GM21786 (cell line): ENCODE results near the gene CGB1.
A peak's percentile ranks its signal among the peaks of the same experiment; 100 is the strongest.
"Not testable (repeated sequence)": the region's sequence is repeated elsewhere in the genome, so short reads cannot be mapped to it uniquely, and the experiment has no call there.

Experiments used
- ATAC-seq: cut with Tn5 transposase; IDR thresholded peaks from one replicate; pipeline ENCODE4 v1.9.1; 2021; ENCODE audit not compliant: unreplicated experiment

Gene CGB1

DNA sequence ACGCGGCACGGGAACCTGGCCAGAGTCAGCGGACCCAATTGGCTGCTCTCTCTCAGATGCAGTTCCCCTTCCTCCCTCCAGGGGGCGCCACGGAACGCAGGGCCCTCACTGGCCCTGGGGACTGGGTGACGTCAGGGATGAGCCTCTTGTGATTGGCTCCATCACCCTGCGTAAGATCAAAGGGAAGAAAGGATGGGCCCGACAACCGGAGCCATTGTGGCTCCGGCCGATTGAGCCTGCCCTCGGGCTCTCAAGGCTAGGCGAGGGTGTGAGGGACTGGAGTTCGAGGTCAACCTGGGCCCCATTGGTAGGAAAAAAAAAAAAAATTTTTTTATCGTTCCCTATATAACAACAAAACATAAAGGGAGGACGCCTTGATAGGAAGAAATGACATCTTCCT lies at the start of gene CGB1:
Gene CGB1 (minus strand): TSS at position 81 of the 400 bp plus-strand sequence. CDS start 184 bp downstream, outside the sequence.
- ATAC-seq, result not testable (repeated sequence)

DNA sequence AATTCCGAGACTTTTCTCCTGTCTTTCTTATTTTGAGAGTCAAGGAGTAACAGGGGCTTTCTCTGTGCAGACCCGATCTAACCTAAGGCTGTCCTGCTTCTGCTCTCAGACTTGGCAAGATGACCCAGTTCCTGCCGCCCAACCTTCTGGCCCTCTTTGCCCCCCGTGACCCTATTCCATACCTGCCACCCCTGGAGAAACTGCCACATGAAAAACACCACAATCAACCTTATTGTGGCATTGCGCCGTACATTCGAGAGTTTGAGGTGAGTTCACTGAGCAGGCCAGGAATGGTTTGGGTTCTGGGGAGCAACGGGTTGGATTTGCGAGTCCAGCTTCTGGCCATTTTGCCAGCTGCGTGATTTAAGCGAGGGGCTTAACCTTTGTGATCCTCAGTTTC lies 49.6 kb upstream of the CGB1 start:
- no peak for ATAC-seq

DNA sequence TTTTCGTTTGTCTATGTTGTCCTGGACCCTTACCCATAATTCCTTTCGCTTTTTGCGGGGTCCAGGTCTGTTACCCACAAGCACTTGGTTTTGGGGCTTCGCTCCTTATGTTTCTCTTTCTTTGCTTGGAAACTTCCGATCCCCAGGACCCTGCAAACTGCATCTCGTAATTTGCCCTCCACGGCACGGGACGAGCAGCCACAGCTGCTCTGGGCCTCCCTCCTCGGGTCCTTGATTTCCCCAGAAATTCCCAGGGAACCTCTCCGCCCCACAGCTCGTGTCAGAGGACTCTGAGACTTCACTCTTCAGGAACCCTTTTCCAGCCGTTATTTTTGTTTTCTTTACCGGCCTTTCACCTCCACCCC lies 49.2 kb upstream of the CGB1 start:
- no peak for ATAC-seq

DNA sequence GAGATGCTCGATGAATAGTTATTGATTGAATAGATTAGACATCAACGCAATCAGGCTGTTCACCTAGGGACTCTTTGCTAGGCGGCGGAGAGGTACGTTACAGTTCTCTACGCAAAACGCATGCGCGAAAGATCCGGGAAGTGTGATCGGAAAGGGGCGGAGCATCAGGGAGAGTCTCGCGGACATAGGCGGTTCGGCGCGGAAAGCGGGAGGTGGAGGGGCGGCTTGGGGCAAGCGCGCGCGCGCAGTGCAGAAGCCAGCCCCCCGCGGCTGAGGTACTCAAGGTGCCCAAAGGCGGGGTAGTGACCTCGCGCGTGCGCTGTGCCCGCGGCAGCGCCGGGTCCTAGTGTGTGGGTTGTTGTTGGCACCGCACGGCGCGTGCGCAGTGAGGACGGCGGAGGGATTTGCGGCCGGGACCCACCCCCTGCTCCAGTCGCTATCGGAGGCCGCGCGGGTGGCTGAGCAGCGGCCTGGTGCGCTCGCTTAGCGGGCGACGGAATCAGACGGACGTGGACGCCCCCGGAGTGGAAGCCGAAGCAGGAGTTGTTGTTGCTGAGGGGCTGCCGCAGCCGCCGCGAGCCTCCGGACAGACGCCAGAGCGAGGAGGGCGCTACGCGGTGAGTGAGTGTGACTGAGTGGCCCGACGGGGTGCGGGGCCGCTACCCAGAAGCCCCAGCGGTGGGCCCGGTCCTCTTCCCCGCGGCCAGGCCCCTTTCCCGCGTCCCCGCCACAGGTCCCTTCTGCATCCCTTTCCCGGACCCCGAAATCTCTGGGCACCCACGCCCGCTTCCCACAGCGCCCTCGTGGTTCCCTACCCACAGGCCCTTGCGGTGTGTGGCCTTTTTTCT lies 48.5 kb upstream of the CGB1 start, which contains the start of gene SNRNP70:
Gene SNRNP70 (plus strand): TSS at position 432 of the 848 bp plus-strand sequence. CDS start 964 bp downstream, outside the sequence.
- peak; percentile 86 for ATAC-seq

DNA sequence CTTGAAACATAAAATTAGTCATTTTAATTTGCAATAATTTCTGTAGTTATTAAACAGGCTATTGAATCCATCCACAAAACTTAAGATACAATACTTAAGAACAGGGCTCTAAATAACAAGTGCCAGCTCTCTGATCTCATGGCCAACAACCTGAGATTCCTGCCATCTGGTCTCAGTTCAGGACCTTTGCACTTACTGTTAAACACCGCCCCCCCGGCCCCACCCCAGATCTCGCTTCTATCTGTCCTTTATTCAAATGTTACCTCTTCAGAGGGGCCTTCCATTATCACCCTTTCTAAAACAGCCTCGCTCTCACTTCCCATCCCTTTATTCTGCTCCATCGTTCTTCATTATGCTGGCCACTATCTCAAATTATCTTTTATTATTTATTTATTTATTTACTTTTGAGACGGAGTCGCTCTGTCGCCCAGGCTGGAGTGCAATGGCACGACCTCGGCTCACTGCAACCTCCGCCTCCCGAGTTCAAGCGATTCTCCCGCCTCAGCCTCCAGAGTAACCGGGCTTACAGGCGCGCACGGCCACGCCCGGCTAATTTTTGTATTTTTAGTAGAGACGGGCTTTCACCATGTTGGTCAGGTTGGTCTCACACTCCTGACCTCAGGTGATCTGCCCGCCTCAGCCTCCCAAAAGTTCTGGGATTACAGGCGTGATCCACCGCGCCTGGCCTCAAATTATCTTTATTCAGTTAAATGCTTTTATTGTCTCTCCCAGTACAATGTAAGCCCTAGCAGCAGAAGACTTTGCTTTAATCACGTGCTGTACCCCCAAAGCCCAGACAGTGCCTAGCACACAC lies 47.7 kb upstream of the CGB1 start:
- ATAC-seq, result no peak

DNA sequence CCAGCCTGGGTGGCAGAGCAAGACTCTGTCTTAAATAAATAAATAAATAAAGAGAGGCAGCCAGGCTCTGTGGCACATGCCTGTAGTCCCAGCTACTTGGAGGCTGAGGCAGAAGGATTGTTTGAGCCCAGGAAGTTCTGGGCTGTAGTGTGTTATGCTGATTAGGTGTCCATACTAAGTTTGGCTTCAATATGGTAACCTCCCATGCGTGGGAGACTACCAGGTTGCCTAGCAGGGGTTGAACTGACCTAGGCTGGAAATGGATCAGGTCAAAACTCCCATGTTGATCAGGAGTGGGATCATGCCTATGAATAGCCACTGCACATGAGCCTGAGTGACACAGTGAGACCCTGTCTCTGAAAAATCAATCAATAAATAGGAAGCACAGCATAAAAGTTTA lies 44.6 kb upstream of the CGB1 start:
- no peak for ATAC-seq

DNA sequence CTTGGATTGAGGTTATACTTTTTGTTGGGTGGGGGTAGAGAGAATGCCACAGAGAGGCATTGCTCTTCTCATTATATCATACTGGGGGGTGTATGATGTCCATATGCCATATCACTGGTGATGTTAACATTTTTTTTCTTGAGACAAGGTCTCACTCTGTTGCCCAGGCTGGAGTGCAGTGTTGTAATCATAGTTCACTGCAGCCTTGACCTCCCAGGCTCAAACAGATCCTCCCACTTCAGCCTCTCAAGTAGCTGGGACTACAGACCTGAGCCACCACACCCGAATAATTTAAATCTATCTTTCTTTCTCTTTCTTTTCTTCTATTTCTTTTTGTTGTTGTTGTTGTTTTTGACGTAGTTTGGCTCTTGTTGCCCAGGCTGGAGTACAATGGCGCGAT lies 43.7 kb upstream of the CGB1 start:
- no peak for ATAC-seq

DNA sequence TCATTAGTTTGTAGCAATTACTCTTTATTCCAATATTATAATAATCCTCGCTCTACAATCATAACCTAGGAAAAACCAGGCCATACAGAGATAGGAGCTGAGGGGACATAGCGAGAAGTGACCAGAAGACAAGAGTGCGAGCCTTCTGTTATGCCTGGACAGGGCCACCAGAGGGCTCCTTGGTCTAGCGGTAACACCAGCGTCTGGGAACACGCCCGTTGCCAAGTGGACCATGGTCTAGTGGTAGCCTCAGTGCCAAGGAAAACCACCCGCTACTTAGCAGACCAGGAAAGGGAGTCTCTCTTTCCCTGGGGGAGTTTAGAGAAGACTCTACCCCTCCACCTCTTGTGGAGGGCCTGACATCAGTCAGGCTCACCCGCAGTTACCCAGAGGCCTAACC lies 38.2 kb upstream of the CGB1 start:
- ATAC-seq, result not testable (repeated sequence)

DNA sequence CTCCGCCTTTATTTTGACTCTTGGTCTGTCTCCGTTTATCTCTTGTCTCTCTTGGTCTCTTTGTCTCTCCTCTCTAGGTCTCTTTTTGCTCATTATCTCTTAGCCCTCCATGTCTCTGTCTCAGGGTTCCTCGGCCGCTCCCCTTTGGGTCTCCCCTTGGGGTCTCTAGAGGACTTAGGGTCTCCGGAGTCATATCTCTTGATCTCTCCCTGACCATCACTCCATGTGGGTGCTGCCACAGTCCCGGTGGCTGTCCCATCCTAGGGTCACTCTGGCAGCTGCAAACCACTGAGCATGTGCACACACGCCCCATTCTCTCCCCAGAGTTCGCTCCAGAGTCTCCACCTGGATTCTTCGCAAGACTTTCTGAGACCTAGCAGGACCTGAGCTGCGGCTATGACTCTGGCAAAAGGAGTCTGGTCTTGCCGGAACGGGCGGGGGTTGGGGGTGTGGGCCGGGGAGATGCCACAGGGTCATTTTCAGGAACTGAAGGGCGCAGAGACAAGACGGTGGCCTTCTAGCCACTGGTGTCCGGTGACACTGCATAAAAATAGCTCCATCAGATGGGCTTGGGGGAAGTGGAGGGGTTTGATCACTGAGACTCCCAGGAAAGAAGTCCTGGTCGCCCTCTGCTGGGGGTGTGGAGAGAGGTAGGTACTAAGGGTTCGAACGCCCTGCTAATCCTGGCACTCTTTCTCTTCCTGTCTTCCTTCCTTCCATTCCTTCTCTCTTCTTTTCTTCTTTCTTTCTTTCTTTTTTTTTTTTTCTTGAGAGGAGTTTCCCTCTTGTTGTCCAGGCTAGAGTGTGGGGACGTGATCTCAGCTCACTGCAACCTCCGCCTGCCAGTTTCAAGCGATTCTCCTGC lies 37.1 kb upstream of the CGB1 start:
- no peak for ATAC-seq

DNA sequence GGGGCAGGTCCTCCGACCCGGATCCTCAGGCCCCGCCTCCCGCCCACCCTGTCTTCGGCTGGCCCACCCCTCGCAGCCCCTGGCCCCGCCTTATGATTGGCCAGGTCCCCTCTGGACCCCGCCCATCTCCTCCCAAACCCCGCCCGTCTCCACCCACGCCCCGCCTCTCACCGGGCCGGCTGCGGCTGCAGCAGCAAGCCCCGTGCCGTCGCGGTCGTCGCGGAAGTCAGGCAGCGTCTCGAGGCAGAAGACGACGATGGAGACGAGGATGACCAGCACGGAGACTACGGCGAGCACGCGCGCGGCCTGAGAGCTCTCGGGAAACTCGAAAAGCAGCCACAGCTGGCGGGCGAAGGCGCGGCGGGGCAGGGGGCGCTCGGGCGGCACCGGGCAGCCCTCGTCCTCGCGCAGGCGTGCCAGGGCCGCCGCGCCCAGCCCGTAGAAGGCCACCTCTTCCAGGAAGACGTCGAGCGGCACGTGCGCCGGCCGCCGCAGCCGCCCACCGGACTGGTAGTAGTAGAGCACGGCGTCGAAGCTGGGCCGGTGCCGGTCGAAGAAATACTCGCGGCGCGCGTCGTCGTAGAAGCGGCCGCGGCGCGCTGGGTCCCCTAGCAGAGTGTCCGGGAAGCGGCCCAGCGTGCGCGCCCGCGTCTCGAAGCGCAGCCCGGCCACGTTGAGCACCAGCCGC lies 35.3 kb upstream of the CGB1 start:
- ATAC-seq, result no peak

DNA sequence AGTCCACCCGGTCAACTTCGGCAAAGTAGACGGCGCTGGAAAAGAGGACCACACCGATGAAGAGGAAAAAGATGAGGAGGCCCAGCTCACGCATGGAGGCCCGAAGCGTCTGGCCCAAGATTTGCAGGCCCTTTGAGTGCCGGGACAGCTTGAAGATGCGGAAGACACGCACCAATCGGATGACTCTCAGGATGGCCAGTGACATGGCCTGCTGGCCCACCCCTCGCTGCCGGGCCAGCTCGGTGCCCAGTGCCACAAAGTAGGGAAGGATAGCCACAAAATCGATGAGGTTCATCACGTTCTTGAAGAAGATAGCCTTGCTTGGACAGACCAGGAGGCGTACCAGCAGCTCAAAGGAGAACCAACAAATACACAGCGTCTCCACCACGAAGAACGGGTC lies 33.7 kb upstream of the CGB1 start:
- no peak for ATAC-seq

DNA sequence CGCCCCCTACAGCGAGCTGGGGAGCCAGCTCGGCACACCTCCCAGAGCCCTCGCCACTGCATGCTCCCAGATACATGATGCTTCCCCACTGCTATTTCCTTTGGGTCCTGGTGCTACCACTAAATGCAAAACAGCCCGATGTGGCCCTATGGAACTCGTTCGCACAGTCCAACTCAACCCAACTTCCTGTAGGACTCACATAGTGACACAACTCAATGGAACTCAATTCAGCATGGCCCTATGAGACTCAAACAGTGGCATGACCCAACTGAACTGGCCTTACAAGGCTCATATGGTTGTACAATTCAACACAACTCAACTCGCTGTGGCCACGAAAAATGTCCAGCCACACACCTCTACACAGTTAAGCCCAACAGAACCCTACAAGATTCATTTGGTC lies 32.3 kb upstream of the CGB1 start:
- ATAC-seq, result no peak

DNA sequence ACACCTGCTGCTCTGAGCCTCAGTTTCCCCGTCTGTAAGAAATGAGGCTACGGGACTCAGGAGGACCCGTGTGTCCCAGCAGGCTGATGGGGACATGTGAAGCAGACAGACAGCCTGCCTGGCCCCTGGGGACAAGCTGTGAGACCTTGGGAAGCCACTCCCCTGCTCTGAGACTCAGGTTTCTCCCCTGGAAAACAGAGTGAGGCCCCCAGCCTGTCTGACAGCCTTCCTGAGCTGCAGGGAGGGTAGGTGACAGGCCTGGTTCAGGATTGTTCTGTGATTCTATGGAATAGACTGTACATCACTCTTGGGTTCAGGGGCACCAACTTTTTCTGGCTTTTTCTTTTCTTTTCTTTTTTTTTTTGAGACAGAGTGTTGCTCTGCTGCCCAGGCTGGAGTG lies 30.9 kb upstream of the CGB1 start:
- ATAC-seq, result no peak

DNA sequence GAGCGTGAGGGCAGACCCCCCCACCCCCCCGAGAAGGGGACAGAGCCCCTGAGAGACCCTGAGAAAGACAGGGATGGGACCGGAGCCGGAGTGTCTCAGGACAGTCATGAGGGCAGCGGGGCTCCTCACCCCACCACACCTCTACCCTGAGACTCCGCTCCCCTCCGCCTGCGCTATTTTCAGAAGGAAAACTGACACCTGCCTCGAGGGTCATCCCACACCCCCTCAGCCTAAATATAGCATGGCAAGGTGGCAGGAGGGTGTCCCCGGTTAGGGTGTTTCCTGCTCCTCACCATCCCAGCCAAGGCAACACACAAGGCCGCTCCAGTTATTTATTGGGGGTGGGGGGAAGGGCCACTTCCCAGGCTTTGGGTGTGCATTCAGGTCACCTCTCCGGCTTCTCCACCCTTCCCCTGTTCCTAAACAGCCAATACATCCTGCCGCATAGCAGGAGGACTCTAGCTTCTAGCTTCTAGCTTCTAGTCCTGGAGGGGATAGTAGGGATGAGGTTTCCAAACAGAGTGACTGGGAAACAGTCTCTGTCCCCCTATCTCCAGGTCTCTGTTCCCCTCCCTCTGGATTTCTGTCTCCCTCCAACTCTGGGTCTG lies 29.3 kb upstream of the CGB1 start:
- ATAC-seq, result no peak

DNA sequence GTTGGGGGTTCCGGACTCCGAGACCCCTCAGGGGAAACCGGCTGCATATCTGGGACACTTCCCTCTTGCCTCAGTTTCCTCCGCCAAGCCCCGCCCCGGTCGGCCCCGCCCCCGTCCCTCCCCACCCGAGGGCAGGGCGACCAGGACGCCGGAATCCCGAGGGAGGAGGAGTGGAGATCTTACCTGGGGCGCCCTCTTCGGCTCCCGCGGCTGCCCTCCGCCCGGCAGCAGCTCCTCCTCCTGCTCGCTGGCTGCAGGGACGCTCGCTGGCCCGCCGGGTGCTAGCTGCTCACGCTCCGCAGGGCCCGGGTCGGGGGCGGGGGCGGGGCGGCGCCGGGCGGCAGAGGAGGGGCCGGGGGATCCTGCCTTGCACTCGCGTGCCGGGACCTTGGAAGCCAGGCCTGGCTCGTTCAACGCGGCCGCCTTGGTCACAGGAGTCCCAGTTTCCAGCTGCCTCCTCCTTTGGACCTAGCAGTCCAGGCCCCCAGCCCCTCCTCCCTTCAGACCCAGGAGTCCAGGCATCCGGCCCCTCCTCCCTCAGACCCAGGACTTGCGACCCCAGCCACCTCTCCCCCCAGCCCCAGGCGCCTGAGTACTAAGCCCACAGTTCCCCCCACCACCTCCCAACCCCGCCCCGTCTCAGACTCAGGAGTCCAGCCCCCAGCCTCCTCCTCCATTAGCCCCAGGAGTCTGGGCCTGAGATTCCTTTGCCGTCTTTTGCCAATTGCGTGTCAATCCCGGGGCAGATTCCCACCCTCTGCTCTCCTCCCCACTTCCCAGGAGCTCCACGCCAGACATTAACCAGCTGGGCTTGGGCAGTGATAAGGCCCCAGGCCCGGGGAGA lies 28.3 kb upstream of the CGB1 start, which contains the start of gene NTF4:
Gene NTF4 (minus strand): TSS at position 51 of the 844 bp plus-strand sequence. CDS start 2,821 bp downstream, outside the sequence.
- ATAC-seq, result no peak

DNA sequence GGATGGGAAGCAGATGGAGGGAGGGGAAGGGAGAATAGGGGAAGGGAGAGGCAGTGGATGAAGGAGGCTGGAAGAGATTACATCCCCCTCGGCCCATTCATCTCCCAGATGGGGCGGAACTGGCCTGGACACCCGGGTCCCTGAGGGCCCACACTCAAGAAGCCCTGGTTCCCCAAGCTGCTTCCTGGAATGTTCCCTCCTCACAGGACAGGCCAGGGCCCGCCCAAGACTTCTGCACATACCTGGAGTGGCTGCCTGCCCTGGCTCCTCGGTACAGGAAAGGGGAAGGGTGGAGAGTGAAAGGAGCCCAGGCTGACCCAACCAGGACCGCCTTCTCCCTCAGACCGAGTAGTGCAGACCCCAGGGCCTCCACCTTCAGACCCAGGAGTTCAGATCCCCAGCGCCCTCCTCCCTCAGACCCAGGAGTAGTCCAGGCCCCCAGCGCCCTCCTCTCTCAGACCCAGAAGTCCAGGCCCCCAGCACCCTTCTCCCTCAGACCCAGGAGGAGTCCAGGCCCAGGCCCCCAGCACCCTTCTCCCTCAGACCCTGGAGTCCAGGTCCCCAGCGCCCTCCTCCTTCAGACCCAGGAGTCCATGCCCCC lies 27.4 kb upstream of the CGB1 start:
- no peak for ATAC-seq

DNA sequence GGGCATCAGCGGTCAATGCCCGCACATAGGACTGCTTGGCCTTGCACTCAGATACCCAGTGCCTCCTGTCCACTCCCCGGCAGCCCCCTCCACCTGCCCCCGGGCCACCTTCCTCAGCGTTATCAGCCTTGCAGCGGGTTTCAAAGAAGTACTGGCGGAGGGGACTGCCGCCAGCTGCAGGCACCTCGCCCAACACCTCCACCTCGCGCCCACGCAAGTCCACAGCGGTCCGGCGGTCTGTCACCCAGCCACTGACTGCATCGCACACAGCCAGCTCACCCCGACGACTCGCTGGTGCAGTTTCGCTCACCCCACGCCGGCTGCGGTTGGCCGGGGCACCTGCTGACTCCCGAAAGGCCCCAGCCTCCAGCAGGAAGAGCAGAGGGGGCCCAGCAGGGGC lies 24.8 kb upstream of the CGB1 start:
- no peak for ATAC-seq

DNA sequence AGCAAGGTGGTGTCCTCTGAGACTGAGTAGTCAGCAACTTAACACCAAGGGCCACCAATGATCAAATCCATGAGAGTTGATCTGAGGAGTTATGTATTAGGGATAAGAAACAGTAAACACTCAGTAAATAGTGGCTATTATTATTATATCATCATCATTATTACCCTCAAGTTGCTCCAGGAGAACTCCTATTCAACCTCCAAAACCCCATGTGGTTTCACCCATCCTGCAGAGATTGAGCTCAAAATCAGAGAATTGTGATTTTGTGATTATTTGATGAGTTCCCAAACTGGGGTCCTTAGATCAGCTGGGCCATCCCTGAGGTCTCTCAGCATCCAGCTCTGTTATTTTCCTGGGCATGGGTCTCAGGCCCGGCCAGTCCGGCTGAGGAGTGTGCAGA lies 24.3 kb upstream of the CGB1 start:
- ATAC-seq, result no peak

DNA sequence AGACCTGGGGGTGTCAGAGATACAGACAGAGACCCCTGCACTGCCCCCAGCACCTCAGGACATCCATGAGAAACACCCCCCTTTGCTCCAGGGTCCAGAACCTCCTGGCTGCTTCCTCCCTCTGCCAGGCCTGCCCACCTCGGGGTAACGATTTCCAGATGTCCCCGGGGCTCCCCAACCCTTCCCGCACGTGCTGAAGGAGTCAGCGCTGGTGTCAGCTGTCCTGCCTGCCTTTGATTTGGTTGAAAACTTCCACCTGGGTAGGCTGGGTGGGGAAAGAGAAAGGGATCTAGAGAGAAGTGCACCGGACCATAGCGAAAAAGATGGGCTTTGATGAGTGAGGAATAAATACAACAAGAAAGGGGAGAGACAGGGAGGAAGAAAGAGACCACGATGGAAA lies 22.4 kb upstream of the CGB1 start:
- no peak for ATAC-seq
